Stimulated activated CD8-positive, alpha-beta memory T cell treated with anti-CD3 and anti-CD28 coated beads, Interleukin-15, amount 100 ng/mL, for 48 hours (primary cell): ENCODE measurements around the gene AJAP1.

Experiments
- DNase-seq, 2 donors: peaks; one replicate each; pipeline ENCODE4 v3.0.0-alpha.2; 2020; ENCODE audit warnings: low read depth in 2 of 2

The AJAP1 gene

DNA sequence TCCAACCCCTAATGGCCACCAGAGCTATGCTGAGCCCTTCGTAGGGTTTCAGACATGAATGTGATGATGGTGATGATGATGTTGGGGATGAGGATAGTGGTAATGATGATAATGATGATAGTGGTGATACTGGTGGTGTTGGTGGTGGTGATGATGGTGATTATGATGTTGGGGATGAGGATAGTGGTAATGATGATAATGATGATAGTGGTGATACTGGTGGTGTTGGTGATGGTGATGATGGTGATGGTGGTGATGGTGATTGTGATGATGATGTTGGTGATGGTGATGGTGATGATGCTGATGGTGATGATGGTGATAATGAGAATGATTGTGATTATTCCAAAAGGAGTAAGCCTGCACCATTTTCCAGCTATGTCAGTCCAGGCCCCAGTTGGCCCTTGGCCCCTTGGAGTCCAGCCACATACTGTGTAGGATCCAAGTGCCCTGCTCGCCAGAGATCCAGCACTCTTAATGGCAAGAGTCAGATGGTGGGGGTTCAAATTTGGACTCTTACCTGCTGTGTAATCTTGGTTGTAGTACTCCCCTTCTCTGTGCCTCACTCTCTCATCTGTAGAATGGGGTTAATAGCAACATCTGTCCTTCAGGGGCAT, 28.3 kb downstream of the AJAP1 start:
- no peak for DNase-seq

DNA sequence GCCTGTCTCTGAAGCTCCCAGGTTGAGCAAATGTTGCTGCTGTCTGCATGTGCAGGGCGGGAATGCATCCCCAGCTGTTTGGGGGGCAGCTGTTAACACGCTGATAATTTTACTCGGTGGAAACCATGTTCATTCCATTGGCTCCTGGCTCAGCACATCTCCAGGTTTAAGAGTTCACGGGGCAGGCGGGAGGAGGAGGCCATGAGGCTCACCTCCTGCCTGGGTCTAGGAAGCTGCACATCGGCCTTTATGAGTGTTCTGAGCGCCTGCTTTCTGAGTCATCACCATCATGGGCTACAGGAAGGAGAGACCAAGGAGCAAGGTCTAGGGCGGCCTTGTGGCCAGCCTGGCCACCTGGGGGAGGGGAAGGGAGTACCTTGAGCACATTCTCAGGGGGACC, 29.7 kb downstream of the AJAP1 start:
- DNase-seq: no peak

DNA sequence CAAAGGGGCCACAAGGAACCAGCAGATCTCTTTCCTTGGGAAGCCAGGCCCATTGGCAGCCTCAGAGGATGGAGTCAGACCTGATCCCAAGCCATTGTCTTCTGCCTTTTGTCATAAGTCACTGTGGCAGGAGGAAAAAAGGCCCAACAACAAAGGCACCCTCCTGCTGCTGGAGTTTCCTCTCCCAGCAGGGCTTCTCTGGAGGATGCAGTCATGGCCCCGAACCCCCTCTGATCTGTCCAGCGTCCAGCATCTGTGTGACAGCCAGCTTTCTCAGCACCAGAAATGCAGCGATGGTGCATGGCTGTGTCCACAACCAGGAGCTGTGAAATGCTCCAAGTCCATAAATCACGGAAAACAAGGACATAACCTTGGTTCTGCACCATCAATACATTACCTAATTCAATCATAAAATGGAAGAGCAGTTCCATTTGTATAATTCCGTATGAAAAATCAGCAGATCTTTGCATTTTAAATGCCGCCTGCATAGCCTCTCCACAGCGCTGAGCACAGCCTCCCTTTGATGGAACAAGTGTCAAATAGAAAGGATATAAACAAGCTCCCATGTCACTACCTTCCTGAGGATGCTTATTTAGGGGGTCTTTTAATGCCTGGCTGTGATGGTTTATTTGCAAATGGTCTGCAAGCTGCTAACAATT, 30.6 kb downstream of the AJAP1 start:
- DNase-seq: no peak

DNA sequence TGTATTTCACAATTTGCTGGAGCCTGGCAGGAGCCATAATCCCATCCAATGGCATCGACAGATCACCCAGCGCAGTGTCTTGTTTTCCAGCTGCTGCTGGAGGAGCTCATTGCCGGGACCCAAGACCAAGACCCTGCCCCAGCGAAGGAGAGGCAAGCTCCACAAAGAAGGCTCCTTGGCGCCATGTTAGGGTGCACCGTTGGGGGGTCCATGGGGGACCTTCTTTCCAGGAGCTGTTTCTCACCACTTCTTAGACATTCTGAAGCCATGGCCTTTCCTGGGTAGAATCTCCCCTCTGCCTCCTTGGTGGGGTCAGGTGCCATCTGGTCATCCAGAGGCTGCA, 31.1 kb downstream of the AJAP1 start:
- DNase-seq: no peak

DNA sequence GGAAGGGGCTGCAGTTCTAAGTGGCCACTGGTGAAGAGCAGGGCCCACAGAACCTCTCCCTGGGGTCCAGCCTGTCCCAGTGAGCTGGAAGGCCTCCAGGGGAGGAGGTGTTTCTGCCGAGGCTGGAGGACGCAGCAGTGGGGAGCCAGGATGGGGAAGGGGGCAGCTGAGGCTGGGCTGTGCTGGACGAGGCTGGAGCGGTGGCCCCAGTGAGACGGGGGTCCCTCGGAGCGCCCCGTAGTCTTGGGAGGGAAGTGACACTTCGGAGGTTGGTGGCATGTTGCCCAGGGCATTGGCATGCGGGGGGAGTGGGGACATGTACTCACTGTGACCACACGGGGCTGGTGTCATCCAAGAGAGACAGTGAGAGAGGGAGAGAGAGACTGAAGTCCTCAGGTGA, 33.5 kb downstream of the AJAP1 start:
- no peak for DNase-seq

DNA sequence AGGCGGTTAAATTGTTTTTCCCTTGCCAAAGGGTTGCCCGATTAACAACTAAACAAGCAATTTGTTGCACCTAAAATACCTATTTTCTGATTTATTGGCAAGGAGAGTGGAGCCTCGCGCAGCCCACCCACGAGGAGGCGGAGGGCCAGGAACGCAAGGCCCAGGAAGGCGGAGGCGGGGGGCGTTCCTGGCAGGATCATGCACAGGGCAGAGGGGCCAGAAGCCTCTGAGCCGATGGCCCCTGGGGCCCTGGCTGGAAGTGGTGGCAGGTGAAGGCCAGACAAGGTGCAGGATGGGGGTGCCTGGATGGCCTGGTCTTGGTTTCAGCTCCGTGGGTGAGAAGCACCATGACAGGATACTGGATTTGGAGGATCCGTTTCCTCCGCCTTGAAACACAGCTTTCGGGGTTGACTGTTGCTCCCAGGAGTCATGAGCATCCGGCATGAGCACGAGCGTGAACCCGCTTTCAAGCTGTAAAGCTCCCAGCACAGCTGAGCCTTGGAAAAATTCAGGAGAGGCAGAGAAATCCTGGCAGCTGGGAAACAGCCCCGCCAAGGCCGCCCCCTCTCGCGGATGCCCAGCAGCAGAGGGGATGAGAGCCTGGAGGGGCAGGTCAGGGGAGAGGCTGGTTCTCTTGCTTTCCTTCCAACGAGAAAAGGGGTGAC, 35.0 kb downstream of the AJAP1 start:
- DNase-seq: no peak

DNA sequence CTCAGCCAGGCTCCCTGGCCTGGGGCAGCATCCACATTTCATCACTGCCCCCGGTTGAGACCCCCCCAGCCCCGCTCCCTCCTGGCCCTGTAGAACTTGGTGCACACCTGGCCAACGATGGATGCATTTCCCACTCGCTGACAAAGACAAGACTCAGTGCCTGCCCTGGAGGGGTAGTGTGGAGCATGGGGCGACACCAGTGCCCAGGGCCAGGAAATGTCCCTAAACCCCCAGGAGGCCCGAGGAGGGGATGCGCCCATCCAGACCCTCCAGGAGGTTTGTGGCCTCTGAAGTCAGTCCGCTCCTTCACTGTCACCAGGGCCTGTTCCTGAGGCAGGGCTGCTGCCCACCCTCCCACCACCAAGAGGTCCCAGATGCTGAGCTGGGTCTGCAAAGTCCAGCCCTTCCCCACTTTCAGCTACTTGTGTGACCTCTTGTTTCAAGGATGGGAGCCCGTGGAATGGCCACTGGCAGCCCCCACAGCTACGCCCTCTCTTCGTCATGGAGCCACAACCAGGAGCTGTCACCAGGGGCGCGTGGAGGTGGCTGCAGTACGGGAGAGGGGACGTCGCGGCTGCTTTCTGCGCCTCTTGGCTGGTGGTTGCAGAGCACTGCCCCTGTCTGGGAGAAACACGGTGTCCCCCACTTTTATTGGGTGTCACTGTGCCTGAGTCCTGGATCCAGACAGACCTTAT, 35.7 kb downstream of the AJAP1 start:
- no peak for DNase-seq

DNA sequence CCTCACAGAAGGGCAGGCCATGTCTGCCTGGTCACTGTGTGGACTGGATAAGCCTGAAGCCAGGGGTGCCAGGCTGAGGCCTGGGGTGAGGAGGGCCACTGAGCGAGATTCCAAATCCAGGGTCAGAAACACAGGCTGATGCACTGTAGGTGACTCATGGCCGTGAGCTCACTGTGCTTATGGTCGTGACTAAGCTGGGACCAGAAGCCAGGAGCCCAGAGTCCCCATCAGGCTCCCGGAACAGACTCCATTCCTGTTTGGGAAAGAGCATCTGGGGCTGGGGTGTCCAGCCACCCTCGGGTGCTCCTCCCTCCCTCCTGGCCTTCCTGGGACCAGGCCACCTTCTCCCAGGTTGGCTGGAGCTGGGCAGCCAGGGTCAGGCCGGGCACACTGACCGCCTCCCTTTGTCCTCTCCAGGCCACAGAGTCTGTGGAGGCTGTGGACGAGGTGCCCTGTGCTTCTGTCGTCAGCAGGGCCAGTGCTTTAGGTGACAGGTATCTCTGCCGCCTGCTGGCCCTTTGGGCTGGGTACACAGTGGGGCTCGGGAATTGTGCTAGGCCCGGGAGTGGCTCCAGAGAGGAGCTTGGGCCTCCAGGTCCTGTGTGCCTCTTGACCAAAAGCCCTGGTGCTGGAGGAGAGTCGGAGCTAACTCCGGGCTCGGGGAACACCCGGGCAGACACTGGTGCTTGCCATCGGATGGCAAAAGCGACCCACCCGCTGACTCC, 36.7 kb downstream of the AJAP1 start:
- DNase-seq: no peak

DNA sequence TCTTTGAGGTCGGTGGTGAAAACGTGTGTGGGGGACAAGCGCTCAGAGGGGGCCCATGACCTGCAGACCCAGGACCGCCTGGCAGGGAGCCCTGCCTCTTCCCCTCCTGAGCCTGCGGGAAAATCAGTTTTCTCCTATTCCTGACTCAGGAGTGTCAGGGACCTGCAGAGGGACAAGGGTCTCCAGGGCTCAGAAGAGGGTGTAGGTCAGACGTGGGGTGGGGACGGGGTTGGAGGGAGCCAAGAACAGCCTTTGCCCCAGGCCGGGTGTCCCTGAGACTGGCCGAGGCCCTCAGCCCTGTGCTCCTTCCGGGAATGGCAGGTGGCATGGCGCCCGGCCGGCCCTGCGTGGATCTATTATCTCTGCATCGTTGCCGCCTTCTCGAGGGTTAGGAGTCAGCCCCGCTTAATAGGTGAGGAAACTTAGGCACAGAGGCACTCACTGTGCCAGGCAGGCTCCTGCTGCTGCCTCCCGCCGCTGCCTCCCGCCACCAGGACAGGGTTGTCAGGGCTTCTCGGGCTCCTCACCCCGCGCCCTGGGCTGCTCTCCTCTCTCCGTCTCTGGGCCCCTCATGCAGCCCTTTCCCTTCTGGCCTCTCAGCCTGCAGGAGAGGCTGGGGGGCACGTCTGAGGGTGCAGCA, 37.5 kb downstream of the AJAP1 start:
- no peak for DNase-seq

DNA sequence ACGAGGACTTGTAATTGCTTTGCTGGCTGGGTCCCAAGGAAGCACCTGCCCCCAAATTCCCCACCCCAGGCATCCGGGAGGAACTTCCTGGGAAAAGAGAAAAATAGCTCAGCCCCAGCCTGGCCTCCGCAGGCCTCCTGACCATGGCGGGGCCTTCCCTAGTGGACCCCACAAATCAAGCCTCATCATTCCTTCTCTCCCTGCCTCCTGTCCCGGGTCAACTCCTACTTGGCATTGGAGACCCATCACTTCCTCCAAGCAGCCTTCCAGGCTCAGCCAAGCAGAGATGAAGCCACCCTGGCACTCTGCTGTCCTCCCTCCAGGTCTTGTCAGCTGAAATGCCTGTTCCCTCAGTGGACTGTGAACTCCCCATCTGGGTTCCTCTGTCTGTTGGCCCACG, 38.0 kb downstream of the AJAP1 start:
- DNase-seq: no peak

DNA sequence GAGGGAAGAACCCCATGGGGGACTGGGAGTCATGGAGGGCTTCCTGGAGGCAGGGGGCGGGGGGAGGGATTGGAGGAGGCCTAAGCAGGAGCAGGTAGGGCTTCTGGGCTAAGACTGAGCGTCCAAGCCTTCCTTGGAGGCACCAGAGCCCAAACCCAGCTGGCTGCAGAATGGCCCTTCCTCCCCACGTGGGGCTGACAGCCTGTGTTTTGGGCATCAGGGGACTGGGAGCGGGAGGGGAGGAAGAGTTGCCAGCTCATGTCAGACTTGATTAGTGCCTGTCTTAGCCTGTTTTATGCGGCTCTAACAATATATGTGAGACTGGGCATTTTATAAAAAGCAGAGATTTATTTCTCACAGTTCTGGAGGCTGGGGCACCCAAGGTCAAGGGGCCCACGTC, 38.9 kb downstream of the AJAP1 start:
- DNase-seq: no peak

DNA sequence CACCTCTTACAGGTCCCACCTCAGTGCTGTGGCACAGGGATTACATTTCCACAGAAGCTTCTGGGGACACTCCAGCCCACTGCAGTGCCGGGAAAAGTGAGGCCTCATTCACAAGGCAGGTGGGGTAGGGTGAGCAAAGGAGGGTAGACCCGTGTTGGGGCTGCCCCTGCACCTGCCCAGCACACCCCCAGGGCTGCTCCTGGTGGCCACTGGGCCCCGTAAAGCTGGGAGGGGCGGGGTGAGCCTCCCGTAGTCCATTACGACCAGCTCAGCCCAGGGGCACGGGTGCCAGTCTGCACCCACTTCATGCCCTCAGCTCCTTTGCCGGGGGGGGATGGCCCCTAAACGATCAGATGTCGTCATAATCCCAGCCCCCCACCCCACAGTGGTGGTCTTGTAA, 39.5 kb downstream of the AJAP1 start:
- no peak for DNase-seq

DNA sequence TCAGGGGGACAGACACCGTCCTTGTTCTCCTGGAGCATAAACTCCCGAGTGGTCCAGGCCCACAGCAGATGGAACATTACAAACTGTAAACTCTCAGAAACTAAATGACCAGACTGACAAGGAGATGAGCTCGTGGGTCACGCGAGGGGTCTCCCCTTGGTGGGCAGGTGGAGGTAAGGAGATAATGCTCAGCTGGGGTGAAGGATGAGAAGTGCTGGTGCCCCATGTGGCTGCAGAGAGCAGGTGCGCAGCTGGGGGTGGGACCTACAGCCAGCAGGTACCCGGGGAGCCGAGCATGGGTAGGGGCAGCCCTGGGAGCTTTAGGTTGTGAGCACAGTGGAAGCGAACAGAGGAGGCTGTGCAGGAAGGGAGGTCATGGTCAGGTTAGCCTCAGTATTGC, 40.1 kb downstream of the AJAP1 start:
- DNase-seq: no peak

DNA sequence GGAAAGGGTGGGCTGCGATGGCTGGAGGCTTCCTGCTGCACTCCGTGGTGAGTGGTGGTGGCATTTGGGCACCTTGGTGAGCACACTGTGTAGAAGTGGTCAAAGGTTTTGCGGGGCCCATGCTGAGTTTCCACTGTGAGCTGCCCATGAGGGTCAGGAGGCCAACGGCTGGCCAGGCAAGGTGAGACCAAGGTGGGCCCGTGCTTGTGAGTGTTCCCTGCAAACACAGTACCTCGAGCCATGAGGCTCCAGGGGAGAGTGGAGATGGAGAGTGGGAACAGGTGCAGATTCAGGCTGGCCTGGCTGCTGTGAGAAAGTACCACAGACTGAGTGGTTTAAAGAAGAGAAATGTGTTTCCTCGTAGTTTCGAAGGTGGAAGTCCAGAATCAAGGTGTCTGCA, 40.8 kb downstream of the AJAP1 start:
- no peak for DNase-seq

DNA sequence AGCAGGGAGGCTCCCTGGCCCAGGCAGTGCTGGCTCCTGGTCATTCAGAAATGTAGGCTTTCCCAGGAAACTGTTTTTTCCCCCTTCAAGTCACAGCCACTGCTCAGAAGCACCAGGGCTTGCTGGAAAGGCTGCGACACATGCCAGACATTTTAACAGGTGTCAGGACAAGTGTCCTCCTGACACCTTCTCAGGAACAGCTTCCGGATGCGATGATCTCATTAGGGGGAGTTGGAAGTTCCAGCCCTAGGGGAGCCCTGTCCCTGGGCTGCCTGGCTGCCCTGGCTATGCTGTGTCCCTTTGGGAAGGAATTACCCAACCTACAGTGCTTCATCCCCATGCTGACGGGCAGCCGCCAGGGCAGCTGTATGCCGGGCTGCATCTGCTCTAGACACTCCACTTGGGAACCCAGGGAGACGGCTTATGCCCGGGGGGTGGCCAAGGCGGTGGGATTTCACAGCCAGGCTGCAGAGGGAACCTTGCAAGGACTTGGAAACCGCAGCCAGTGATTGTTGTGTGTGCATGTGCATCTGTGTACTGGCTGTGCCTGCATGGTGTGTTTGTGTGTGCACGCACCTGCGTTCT, 41.8 kb downstream of the AJAP1 start:
- no peak for DNase-seq

DNA sequence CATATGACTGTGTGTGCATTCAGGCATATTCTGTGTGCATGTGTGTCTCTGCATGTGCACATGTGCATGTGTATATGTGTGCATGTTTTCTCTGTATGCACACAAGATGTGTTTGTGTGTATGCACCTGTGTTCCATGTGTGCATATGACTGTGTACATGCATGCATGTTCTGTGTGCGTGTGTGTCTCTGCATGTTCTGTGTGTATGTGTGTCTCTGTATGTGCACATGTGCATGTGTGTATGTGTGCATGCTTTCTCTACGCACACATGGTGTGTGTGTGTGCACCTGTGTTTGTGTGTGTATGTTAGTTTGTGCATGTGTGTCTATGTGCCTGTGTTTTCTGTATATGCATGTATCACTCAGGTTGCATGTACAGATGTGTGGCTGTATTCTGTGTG, 42.3 kb downstream of the AJAP1 start:
- DNase-seq: no peak

DNA sequence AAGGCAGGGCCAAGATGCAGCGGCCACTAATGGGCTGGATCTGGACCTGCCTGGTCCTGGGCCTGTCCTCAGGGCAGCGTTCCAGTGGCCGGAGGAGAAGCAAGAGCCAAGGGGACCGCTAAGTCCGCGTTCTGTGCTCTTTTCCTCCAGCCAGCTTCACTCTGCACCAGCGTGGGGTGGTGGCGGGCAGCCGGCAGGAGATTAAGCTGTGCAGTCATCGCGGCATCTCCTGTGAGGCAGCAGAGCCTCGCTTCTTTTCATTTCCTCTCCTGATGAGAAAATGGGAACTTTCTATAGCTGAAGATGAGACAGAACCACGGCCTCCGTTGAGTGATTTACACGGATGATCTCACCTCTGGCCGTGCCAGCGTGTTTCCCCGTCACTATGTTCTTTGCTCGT, 43.4 kb downstream of the AJAP1 start:
- no peak for DNase-seq

DNA sequence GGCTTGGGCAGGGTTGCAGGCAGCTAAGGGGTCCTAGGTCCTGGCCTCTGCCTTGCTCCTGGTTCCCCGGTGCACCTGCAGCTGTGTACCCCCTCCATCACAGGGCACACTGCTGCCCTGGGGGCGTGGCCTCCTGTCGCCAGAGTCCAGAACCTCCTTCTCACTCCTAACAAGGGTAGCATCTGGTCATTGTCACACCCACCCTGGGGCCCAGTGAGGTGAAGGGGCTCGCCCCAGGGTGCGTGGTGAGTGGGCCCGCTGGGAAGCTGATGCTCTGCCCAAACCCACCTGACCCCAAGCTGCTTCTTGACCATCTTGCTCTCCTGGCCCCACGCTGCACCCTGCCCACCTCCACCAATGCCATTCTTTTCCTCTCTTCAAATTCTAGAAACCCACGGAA, 44.5 kb downstream of the AJAP1 start:
- DNase-seq: no peak

DNA sequence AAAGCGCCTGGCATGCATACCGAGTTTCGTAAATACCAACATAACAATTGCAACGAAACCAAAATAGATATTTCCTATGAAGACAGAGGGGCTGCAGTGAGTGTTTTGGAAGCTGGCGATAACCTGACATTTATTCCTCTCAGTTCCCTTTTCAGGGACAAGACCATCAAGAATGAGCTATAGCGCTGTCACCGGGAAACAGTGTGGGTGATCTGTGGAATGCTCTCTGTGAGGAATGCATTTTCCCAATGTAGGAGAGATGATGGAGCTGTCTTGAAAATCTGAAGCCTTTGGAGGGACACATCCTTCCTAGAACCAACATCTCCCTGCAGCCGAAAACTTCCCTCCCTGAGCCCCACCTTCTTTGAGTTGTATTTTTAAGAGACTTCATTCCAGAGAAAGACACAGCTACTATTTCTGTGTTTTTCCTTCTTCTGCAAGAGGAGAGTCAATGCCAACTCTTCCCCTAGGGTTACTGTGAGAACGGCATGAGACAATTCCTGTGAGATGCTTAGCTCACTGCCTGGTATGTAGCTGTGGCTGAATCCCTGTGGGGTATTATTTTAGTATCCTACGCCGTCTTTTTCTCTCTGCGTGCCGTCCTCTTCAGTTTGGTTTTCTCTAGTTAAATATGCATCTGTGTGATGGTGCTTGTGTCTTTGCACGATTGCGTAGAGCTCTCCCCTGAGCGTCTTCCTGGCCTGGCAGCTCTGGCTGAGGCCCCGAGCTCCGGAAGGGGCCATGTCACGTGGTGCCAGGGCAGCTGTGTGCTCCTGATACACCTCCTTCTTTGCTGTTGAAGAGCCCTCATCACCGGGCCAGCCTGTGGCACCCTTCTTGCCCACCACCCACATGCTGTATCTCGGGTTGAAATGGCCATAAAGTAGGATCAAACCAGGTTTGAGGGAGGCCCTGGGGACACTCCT, 45.2 kb downstream of the AJAP1 start:
- DNase-seq: no peak

DNA sequence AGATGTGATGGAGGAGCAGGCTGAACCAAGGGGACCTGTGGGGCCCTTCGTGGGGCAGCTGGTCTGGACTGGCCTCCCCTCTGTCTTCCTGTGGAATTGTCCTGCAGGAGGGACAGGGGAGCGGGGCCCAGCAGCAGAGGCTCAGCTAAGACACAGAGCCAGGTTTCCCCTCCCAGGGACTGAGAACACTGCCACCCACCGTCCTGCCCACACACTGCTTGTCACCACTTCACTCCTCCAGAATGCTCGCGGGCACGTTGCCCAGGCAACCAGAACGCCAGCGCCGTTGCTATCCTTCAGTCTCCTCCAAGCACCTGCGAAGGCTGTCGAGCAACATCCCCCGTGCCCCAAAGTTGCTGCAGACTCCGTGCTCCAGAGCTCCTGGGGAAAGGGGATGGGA, 46.4 kb downstream of the AJAP1 start:
- DNase-seq: no peak
